PC-9 (cell line): ENCODE measurements around the gene TUSC2. TPM values are rescaled to one million over a fixed set of nuclear protein-coding genes. Genes with fewer than 3 reads are reported as not detected.

ENCODE experiments used
- BruUV-seq: library from RNA; stranded (reverse); fragments of 400-500 nt; replicated peaks from 2 replicates; lab custom pipeline; 2021; lab: Mats Ljungman, UMichigan
- CTCF ChIA-PET: fragments of 300-600 bp; sonication (Branson Sonifier 250); formaldehyde crosslinking; loops from one replicate; lab custom pipeline; 2022; ENCODE audit warnings: antibody characterized with exemption; lab: Charles Lee
- POLR2A ChIA-PET: fragments of 300-600 bp; sonication (Branson Sonifier 250); formaldehyde crosslinking; loops from one replicate; lab custom pipeline; 2022; ENCODE audit warnings: antibody characterized with exemption; ENCODE audit not compliant: unreplicated experiment; lab: Charles Lee
- DNase-seq, 2 experiments: peaks; one replicate each; pipeline versions ENCODE4 v3.0.0 to v3.0.0-alpha.2; 2015 to 2022; ENCODE audit warnings: mixed read lengths in 1 of 2
- H2AFZ ChIP-seq: fragments of 200-600 bp; sonication (generic); 2 replicates; pipeline ENCODE4 v1.8.1; 2017; ENCODE audit warnings: antibody characterized with exemption
- H3F3A ChIP-seq: fragments of 200-600 bp; sonication (generic); 2 replicates; pipeline ENCODE4 v1.8.1; 2017; ENCODE audit warnings: antibody characterized with exemption, mild to moderate bottlenecking, low read depth; ENCODE audit not compliant: insufficient read depth
- H3K27ac ChIP-seq: fragments of 200-600 bp; sonication (generic); 2 replicates; pipeline ENCODE4 v1.6.1; 2016; ENCODE audit warnings: mixed run types
- H3K27me3 ChIP-seq: fragments of 200-600 bp; sonication (generic); 2 replicates; pipeline ENCODE4 v1.6.1; 2016; ENCODE audit warnings: low read depth, mixed run types; ENCODE audit not compliant: insufficient read depth
- H3K36me3 ChIP-seq: fragments of 200-600 bp; sonication (generic); 2 replicates; pipeline ENCODE4 v1.6.1; 2016; ENCODE audit warnings: low read depth, mixed run types
- H3K4me1 ChIP-seq: fragments of 200-600 bp; sonication (generic); replicated peaks from 2 replicates; pipeline ENCODE4 v1.6.1; 2016; ENCODE audit warnings: mixed run types; ENCODE audit not compliant: insufficient read depth
- H3K4me2 ChIP-seq: fragments of 200-600 bp; sonication (generic); 2 replicates; pipeline ENCODE4 v1.6.1; 2017; ENCODE audit warnings: mixed run types
- H3K4me3 ChIP-seq: fragments of 200-600 bp; sonication (generic); 2 replicates; pipeline ENCODE4 v1.6.1; 2016; ENCODE audit warnings: mixed run types
- H3K79me2 ChIP-seq: fragments of 200-600 bp; sonication (generic); 2 replicates; pipeline ENCODE4 v1.6.1; 2017; ENCODE audit warnings: low read depth, mixed run types
- H3K9me2 ChIP-seq: fragments of 200-600 bp; sonication (generic); 2 replicates; pipeline ENCODE4 v1.8.1; 2017; ENCODE audit warnings: mild to moderate bottlenecking; ENCODE audit not compliant: insufficient read depth
- H3K9me3 ChIP-seq: fragments of 200-600 bp; sonication (generic); 2 replicates; pipeline ENCODE4 v1.8.1; 2016; ENCODE audit warnings: low read depth; ENCODE audit not compliant: insufficient read depth
- H4K20me1 ChIP-seq: fragments of 200-600 bp; sonication (generic); 2 replicates; pipeline ENCODE4 v1.8.1; 2017; ENCODE audit not compliant: insufficient read depth
- EZH2 ChIP-seq: fragments of 200-600 bp; sonication (generic); IDR thresholded peaks from 2 replicates; pipeline ENCODE4 v1.8.0; 2017; ENCODE audit warnings: antibody characterized with exemption, low read depth
- intact Hi-C: fragments of 100-400 bp; cut with micrococcal nuclease; formaldehyde crosslinking; loops from one replicate; pipeline ENCODE4 v1.10.0; 2022; ENCODE audit not compliant: unreplicated experiment
- total RNA-seq: library from RNA; stranded (reverse); gene quantifications from 2 replicates; pipeline ENCODE4 v1.2.3, GENCODE V29; 2021
- TF ChIP-seq, protein P1 (sequence below): fragments of 200-600 bp; sonication (generic); conservative IDR thresholded peaks from 2 replicates; pipeline ENCODE4 v1.6.1; 2017; ENCODE audit warnings: mixed run types, antibody characterized with exemption, mild to moderate bottlenecking, moderate library complexity

Gene TUSC2
- total RNA-seq, 1 experiment from 2014 or later, result 24.7 TPM

DNA sequence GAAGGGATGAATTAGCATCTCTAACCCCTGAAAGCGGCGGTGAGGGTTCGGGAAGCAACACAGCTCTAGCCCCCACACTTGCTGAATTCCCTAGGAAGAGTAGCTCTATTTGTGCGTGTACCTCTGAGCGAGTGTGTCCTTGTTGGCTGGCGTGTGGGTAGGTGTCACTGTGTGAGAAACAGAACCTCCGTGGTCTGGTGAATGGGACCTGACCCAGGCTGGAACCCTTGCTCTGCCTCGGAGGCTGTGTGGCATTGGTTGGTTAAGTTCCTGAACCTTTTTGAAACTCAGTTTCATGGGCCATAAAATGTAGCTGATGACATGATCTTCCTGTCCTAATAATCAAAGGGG lies 31.7 kb upstream of the TUSC2 start:
- H3K4me3 ChIP-seq, result peak overlapping the region; percentile 86; the same call in 1 of the 2 replicates
- TF ChIP-seq, protein P1, sequence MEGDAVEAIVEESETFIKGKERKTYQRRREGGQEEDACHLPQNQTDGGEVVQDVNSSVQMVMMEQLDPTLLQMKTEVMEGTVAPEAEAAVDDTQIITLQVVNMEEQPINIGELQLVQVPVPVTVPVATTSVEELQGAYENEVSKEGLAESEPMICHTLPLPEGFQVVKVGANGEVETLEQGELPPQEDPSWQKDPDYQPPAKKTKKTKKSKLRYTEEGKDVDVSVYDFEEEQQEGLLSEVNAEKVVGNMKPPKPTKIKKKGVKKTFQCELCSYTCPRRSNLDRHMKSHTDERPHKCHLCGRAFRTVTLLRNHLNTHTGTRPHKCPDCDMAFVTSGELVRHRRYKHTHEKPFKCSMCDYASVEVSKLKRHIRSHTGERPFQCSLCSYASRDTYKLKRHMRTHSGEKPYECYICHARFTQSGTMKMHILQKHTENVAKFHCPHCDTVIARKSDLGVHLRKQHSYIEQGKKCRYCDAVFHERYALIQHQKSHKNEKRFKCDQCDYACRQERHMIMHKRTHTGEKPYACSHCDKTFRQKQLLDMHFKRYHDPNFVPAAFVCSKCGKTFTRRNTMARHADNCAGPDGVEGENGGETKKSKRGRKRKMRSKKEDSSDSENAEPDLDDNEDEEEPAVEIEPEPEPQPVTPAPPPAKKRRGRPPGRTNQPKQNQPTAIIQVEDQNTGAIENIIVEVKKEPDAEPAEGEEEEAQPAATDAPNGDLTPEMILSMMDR, result no peak
- no peak for TF ChIP-seq EZH2
- peaks cover 38% of the 10 kb centered on the region for H3K79me2 ChIP-seq
- H3F3A ChIP-seq, result no peaks in the 10 kb centered on the region; the same call in 1 of the 2 replicates
- peak overlapping the region; percentile 89 for H3K4me2 ChIP-seq
- no peak for DNase-seq
- ChIA-PET CTCF (no interaction called here), POLR2A (interaction anchor here (0.5 to 0.8 kb wide), 2 partner anchors 10 to 1885 kb away, joined by 4 read pairs; no protein-coding TSS in a partner anchor)
- no peaks in the 10 kb centered on the region for H3K9me2 ChIP-seq
- peaks cover 27% of the 10 kb centered on the region for H3K4me1 ChIP-seq
- BruUV-seq, result TSS peak; percentile 22
- no peaks in the 10 kb centered on the region for H3K9me3 ChIP-seq
- H3K27ac ChIP-seq, result no peak overlapping the region
- intact Hi-C loops, result loop anchor here (1.0 to 5.0 kb wide), 2 partner anchors 8 to 1028 kb away; partner anchors contain the start of gene MANF
- 0 out of 2 replicates have a peak, but pooled peaks cover 4% of the 10 kb centered on the region for H3K36me3 ChIP-seq
- no peaks in the 10 kb centered on the region for H3K27me3 ChIP-seq
- H2AFZ ChIP-seq, result peak overlapping the region; percentile 90
- H4K20me1 ChIP-seq, result peaks cover 22% of the 10 kb centered on the region

DNA sequence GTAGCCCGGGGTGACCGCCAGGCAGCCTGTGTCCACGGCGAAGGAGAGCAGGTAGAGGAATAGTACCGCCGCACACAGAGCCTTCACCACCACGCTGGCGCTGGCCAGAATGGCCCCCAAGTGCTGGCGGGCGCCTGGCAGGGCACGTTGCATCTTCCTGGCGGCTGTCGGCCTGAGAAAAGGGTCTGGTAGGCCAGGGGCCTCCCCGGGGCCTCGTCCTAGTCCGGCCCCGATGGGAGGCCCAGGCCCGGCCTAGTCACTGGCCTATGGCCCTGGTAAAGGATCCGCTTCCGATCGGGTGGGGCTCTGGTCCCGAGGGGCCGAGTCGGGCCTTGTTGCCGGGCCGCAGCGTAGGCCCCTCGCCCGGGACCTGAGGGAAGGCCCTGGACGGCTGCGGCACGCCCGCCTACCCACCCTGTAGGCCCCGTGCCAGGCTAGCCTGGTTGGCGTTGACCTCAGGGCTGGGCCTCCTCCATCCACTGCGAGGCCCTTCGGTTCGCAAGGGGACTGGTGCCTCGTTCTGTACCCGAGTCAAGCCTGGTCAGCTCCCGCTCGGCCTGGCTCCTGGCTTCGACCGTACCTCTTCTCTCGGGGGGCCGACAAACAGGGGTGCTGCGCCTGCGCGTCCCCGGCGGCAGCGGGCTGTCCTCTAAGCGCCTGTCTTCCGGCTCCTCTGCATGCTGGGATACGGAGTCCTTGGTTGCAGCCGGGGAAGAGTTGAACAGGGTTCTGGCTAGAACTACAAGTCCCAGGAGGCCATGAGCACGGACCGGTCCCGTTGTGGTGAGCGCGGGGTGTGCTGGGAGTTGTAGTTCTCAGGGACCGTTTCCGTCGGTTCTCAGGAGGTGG lies 31.1 kb upstream of the TUSC2 start, which contains the start of gene TMEM115:
TMEM115 (minus strand) TSS at position 611 of the 849 bp plus-strand sequence; CDS start at position 153, 458 bp downstream.
- no peak for TF ChIP-seq EZH2
- TF ChIP-seq, protein P1, result no peak

GRCh38 chr3:50358355-50358910 lies 30.4 kb upstream of the TUSC2 start:
- no TSS peak for BruUV-seq
- no peaks in the 10 kb centered on the region for H3K27me3 ChIP-seq
- peak overlapping the region; percentile 86 for H3K4me3 ChIP-seq
- peak overlapping the region; percentile 89 for H3K4me2 ChIP-seq
- no peaks in the 10 kb centered on the region; the same call in 1 of the 2 replicates for H3F3A ChIP-seq
- no peaks in the 10 kb centered on the region for H3K9me3 ChIP-seq
- TF ChIP-seq, protein P1, result no peak
- TF ChIP-seq EZH2, result no peak
- H3K36me3 ChIP-seq, result 0 out of 2 replicates have a peak, but pooled peaks cover 4% of the 10 kb centered on the region
- peaks cover 22% of the 10 kb centered on the region for H4K20me1 ChIP-seq
- no peak overlapping the region for H3K27ac ChIP-seq
- H2AFZ ChIP-seq, result peak overlapping the region; percentile 88; the same call in 1 of the 2 replicates
- H3K79me2 ChIP-seq, result peaks cover 38% of the 10 kb centered on the region
- ChIA-PET CTCF (no interaction called here), POLR2A (interaction anchor here (0.5 to 0.7 kb wide), 3 partner anchors 22 to 1058 kb away, joined by 3 to 6 read pairs (median 3); partner anchors contain the start of gene HYAL1)
- peaks cover 27% of the 10 kb centered on the region for H3K4me1 ChIP-seq
- intact Hi-C loops, result loop anchor here (5.0 kb wide), 1 partner anchor 1029 kb away; the partner anchor contains the start of gene MANF
- DNase-seq, result no peak
- H3K9me2 ChIP-seq, result no peaks in the 10 kb centered on the region

More for the DNA sequence above, 31.1 kb upstream of the TUSC2 start, which contains the start of gene TMEM115:
- peak within 1 kb of the TSS; percentile 90 for H2AFZ ChIP-seq
- H4K20me1 ChIP-seq, result peaks cover 22% of the 10 kb centered on the region
- H3F3A ChIP-seq, result no peaks in the 10 kb centered on the region; the same call in 1 of the 2 replicates
- peak within 1 kb of the TSS; percentile 89 for H3K4me2 ChIP-seq
- no peak within 1 kb of the TSS for H3K27ac ChIP-seq
- H3K27me3 ChIP-seq, result no peaks in the 10 kb centered on the region
- no peaks in the 10 kb centered on the region for H3K9me2 ChIP-seq
- intact Hi-C loops, result loop anchor here (1.0 to 5.0 kb wide), 2 partner anchors 8 to 1028 kb away; partner anchors contain the start of gene MANF
- H3K4me1 ChIP-seq, result peaks cover 27% of the 10 kb centered on the region
- peak within 1 kb of the TSS; percentile 86 for H3K4me3 ChIP-seq
- BruUV-seq, result no TSS peak
- H3K79me2 ChIP-seq, result peaks cover 38% of the 10 kb centered on the region
- CTCF ChIA-PET, result interaction anchor here (0.6 kb wide), 1 partner anchor 12 kb away, joined by 18 read pairs; no protein-coding TSS in a partner anchor
- POLR2A ChIA-PET, result interaction anchor here (0.5 to 0.8 kb wide), 5 partner anchors 9 to 1886 kb away, joined by 3 to 4 read pairs (median 3); partner anchors contain the start of gene HYAL1
- peak; percentile 92 to 93 for DNase-seq
- H3K36me3 ChIP-seq, result 0 out of 2 replicates have a peak, but pooled peaks cover 4% of the 10 kb centered on the region
- H3K9me3 ChIP-seq, result no peaks in the 10 kb centered on the region
